ENCODE measurements around the gene KCNG2. TPM values are rescaled to one million over a fixed set of nuclear protein-coding genes. Genes with fewer than 3 reads are reported as not detected.
A peak's percentile ranks its signal among the peaks of the same experiment; 100 is the strongest.

Gene KCNG2
- total RNA-seq, 4 donors from 2014 or later, result 0.55 TPM; not detected in 3

DNA sequence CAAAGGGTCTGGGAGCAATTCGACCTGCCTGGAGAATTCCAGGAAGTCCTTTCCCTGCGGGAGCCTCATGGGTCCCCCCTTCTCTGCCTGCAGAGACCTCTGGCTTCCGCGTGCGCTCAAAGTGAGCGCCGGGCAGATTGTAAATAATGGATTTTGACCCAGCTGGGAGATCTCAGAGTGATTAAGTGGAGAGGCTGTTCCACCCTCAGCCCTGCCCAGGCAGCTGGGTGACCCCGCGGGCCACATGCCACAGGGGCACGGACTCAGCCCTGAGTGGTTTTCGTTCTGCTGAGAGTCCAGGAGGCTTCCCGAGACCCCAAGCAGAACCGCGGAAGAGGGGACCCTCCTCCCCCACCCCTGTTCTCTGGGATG, 1.2 kb downstream of the KCNG2 start:
- Histone ChIP-seq H3K27me3 (peaks cover 32 to 38% (median 37%) of the 10 kb centered on the region in 3 donors), H3K4me3 (peak overlapping the region in 3 of 4 donors; percentile 17 to 29 (median 27)), H3K9me3 (no peaks in the 10 kb centered on the region), H3K27ac (no peak overlapping the region), H3K4me1 (peaks cover 5 to 10% of the 10 kb centered on the region in 2 donors), H3K36me3 (no peaks in the 10 kb centered on the region)
- ATAC-seq, result no peak
- in situ Hi-C loops (cut with MboI; ENCODE audit: low sequenced_read_pairs in 4 of 4) (no loop called here), intact Hi-C loops (cut with DNase I; ENCODE audit: low total_unique reads) (no loop called here)
- TF ChIP-seq, protein P1, sequence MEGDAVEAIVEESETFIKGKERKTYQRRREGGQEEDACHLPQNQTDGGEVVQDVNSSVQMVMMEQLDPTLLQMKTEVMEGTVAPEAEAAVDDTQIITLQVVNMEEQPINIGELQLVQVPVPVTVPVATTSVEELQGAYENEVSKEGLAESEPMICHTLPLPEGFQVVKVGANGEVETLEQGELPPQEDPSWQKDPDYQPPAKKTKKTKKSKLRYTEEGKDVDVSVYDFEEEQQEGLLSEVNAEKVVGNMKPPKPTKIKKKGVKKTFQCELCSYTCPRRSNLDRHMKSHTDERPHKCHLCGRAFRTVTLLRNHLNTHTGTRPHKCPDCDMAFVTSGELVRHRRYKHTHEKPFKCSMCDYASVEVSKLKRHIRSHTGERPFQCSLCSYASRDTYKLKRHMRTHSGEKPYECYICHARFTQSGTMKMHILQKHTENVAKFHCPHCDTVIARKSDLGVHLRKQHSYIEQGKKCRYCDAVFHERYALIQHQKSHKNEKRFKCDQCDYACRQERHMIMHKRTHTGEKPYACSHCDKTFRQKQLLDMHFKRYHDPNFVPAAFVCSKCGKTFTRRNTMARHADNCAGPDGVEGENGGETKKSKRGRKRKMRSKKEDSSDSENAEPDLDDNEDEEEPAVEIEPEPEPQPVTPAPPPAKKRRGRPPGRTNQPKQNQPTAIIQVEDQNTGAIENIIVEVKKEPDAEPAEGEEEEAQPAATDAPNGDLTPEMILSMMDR (IDR thresholded peaks at IDR 0.05 in 4 of 5, conservative IDR thresholded peaks at IDR 0.05 in 1 of 5), result no peak
- TF ChIP-seq POLR2A (IDR thresholded peaks at IDR 0.05), result no peak
- DNase-seq, result no peak

DNA sequence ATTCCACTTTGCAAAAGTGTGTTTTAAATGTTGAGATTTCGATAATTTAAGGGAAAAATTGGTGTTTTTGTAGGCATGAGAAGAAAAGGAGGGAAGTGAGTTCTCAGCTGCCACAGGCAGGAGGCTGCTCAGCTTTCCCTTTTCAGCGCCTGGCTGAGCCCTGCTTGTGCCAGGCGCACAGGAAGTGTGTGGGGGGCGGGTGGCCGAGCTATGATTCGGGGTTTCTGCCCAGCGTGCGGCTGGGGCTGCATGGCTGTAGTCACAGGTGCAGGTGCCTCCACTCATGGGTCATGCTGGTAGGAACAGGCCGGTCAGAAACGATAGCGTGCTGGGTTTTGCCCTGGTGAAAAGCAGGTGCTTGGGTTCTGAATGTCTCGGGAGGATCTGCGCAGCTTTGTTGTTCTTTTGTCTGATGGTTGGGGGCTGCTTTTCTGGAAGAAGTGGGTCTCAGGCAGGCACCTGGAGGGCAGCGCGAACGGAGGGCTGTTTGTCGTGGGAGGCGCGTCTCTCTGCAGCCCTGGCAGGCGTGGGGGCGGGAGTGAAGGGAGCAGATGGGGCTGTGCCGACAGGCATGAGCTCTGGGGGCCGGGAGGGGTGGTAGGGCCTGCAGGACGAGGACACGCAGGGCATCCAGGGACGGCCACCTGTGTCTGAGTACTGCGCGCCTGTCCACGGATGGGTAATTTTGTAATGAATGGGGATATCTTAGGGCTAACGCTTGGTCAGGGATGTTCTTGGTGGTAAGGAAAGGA, 2.1 kb downstream of the KCNG2 start:
- no peak for TF ChIP-seq POLR2A (IDR thresholded peaks at IDR 0.05)
- TF ChIP-seq, protein P1 (IDR thresholded peaks at IDR 0.05 in 4 of 5, conservative IDR thresholded peaks at IDR 0.05 in 1 of 5), result no peak
- no peak for ATAC-seq
- Histone ChIP-seq H3K36me3 (no peaks in the 10 kb centered on the region), H3K27me3 (peaks cover 32 to 38% (median 37%) of the 10 kb centered on the region in 3 donors), H3K4me1 (peaks cover 5 to 10% of the 10 kb centered on the region in 2 donors), H3K27ac (no peak overlapping the region), H3K4me3 (no peak overlapping the region), H3K9me3 (no peaks in the 10 kb centered on the region)
- intact Hi-C loops (cut with DNase I; ENCODE audit: low total_unique reads) (no loop called here), in situ Hi-C loops (cut with MboI; ENCODE audit: low sequenced_read_pairs in 4 of 4) (no loop called here)
- DNase-seq, result no peak

DNA sequence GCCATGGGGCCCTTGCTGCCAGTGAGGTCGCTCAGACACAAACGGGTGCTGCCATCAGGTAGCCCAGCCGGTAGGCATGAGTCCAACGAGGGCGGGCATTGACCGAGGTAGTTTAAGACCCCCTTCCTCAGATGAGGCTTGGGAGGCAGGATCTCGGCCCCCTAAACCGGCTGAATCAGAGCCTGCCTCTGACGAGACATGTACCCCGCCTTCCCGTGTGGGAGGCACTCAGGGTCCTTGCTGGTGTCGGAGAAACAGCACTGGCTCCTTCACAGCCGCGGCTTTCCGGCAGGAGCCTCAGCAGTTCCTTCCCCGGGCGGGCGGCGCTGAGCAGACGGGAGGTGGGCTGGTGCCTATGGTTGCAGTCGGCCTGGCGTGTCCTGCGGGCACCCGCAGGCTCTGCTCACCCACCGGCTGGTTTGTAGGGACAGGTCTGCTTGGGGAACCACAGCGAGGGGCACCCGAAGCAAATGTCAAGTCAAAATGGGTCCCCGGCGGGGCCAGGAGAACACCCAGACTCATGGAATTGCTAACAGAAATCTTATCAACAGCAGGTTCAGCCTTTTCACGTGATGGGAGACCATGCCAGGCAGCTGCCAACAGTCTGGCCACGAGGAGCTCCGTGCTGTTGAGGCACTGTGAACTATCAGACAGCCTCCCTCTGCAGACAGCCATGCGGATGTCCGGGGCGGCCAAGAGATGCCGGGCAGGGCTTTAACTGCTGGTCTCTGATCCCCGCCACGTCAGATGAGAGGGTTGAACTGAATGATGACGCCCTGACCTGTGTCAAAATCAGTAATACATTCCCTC, 2.8 kb downstream of the KCNG2 start:
- DNase-seq, result no peak
- ATAC-seq, result no peak
- peaks cover 5 to 10% of the 10 kb centered on the region in 2 donors for H3K4me1 ChIP-seq
- H3K4me3 ChIP-seq, result no peak overlapping the region
- in situ Hi-C loops (cut with MboI; ENCODE audit: low sequenced_read_pairs in 4 of 4) (no loop called here), intact Hi-C loops (cut with DNase I; ENCODE audit: low total_unique reads) (no loop called here)
- no peaks in the 10 kb centered on the region for H3K9me3 ChIP-seq
- no peak for TF ChIP-seq POLR2A (IDR thresholded peaks at IDR 0.05)
- TF ChIP-seq, protein P1 (IDR thresholded peaks at IDR 0.05 in 4 of 5, conservative IDR thresholded peaks at IDR 0.05 in 1 of 5), result no peak
- H3K27me3 ChIP-seq, result peaks cover 32 to 38% (median 37%) of the 10 kb centered on the region in 3 donors
- no peak overlapping the region for H3K27ac ChIP-seq
- no peaks in the 10 kb centered on the region for H3K36me3 ChIP-seq

DNA sequence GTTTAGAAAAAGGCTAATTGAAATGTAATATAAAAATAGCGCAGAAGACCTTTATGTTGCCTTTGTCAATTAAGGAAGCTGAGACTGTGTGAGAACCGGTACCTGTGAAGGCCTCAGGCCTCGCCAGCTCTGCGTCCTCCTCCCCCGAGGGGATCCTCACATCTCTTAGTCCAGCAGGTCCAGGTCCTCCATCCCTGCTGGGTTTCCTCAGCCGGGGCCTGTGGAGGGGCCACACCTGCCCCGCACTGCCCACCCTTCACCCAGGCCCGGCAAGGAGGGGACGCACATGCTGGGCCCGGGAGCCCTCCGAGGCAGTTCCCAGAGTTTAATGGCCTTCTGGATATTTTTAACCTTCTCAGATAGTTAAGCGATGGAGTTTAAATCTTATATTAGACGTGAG, 3.5 kb downstream of the KCNG2 start:
- ATAC-seq, result no peak
- no peaks in the 10 kb centered on the region for H3K9me3 ChIP-seq
- no peak overlapping the region for H3K4me3 ChIP-seq
- intact Hi-C loops (cut with DNase I; ENCODE audit: low total_unique reads) (no loop called here), in situ Hi-C loops (cut with MboI; ENCODE audit: low sequenced_read_pairs in 4 of 4) (no loop called here)
- H3K36me3 ChIP-seq, result no peaks in the 10 kb centered on the region
- TF ChIP-seq, protein P1 (IDR thresholded peaks at IDR 0.05 in 4 of 5, conservative IDR thresholded peaks at IDR 0.05 in 1 of 5), result no peak
- TF ChIP-seq POLR2A (IDR thresholded peaks at IDR 0.05), result no peak
- peaks cover 5 to 10% of the 10 kb centered on the region in 2 donors for H3K4me1 ChIP-seq
- H3K27me3 ChIP-seq, result peaks cover 32 to 37% (median 37%) of the 10 kb centered on the region in 3 donors
- no peak for DNase-seq
- no peak overlapping the region for H3K27ac ChIP-seq
